ENCODE measurements around the gene DMKN.
"Not testable (repeated sequence)": the region's sequence is repeated elsewhere in the genome, so short reads cannot be mapped to it uniquely, and the experiment has no call there.

DMKN gene

GRCh38 chr19:35500611-35501010 lies 12.8 kb downstream of the DMKN start:
- in situ Hi-C loops (cut with MboI; ENCODE audit: low sequenced_read_pairs) = no loop called here

DNA sequence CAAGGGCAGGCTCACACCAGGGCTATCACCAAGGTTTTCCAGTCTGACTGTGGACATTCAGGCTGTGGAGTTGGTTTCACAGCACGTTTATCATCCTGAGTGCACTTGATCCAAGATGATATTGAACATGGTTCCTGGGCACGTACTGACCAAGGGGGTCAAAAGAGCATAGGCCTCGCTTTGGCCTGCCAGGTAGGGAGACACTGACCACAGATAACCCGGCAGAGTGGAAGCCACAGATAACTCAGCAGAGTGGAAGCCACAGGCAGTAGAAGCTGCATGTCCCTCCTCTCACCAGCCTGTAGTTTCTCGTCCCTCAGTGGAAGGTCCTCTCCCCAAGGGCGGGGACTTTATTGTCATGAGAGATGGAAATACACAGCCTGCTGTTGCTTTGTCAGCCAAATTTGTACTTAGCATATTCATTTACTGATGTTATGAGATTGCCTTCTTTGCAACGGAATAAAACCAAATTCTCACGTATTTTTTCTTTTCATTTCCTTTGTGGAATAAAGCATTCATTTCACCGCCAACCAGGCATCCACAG lies 14.4 kb downstream of the DMKN start:
- in situ Hi-C loops (cut with MboI; ENCODE audit: low sequenced_read_pairs) = no loop called here

DNA sequence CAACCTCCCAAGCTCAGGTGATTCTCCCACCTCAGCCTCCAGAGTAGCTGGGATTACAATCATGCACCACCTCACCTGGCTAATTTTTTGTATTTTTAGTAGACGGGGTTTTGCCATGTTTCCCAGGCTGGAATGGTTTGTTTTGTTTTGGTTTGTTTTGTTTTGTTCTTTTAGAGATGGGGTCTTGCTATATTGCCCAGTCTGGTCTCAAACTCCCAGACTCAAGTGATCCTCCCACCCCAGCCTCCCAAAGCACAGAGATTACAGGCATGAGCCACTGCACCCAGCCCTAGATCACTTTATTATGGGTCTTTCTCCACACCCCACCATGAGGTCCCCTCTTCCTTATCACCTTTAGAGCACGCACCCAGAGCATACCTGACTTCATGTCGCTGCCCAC lies 15.2 kb downstream of the DMKN start:
- in situ Hi-C loops (cut with MboI; ENCODE audit: low sequenced_read_pairs) = no loop called here

- in situ Hi-C loops (cut with MboI; ENCODE audit: low sequenced_read_pairs) = no loop called here
Measured at GRCh38 chr19:35497406-35497805, 16.0 kb downstream of the DMKN start.

GRCh38 chr19:35495107-35496064 lies 18.1 kb downstream of the DMKN start:
- in situ Hi-C loops (cut with MboI; ENCODE audit: low sequenced_read_pairs) = no loop called here

GRCh38 chr19:35493971-35494370 lies 19.5 kb downstream of the DMKN start:
- in situ Hi-C loops (cut with MboI; ENCODE audit: low sequenced_read_pairs) = no loop called here

DNA sequence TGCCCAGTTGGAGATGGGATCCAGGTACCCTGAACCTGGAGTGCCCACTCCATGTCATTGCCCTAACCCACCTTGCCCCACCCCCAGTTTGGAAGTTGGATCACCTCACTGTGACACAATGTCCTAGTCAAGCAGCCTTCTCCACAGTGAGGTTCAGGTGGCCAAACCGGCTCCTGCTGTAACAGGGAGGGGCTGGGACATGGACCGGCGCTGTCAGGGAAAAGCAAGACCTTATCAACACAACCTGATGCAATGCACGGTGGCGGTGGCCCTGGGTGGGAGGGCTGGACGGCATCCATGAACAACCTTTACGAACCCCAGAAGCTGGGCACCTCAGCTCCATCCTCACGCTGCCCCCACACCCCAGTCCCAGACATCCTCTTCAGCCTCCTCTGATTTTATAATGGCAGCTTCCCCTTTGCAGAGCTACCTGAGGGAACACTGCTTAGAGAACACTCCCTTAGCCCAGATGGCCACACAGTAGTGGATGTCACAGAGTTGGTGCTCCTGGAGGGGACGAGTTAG lies 21.6 kb downstream of the DMKN start:
- in situ Hi-C loops (cut with MboI; ENCODE audit: low sequenced_read_pairs) = no loop called here

DNA sequence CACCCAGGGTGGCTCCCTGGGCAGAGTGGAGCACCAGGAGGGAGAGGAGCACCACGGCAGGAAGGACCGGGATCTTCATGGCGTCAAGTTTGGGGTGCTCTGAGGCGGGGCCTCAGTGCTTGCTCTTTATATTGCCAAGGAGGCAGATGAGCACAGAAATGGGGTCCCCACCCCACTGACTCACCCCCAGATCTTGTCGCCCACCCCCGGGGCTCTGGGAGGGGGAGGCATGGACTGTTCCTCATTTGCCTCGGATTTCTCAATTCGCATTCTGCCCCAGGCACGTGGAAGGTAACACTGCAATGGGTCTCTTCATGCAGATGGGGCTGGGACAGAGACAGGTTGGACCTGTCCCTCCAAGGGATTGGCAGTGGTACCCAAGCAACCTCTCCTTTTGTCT lies 23.1 kb downstream of the DMKN start, which contains the start of gene KRTDAP:
Gene KRTDAP (minus strand): TSS at position 101 of the 400 bp plus-strand sequence. CDS start 22 bp downstream, at position 79.
- in situ Hi-C loops (cut with MboI; ENCODE audit: low sequenced_read_pairs) = no loop called here

DNA sequence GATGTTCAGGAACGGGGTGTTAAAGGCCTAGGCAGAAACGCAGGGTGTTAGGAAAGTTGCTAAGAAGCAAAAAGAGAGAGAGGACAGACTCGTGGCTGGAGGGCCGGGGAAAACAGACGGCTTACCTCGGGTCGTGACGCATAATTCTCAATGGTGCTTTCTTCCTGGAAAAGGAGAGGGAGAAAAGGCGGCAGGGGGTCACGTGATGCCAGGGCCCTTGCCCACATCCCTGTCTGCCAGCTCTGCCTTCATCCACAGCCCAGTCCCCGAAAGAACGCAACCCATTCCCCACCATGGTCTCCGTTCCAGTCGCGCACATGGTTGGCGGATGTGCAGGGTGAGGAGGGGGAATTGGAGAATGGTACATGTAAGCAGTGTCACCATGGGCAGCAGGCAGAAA lies 24.8 kb downstream of the DMKN start:
- in situ Hi-C loops (cut with MboI; ENCODE audit: low sequenced_read_pairs) = no loop called here

DNA sequence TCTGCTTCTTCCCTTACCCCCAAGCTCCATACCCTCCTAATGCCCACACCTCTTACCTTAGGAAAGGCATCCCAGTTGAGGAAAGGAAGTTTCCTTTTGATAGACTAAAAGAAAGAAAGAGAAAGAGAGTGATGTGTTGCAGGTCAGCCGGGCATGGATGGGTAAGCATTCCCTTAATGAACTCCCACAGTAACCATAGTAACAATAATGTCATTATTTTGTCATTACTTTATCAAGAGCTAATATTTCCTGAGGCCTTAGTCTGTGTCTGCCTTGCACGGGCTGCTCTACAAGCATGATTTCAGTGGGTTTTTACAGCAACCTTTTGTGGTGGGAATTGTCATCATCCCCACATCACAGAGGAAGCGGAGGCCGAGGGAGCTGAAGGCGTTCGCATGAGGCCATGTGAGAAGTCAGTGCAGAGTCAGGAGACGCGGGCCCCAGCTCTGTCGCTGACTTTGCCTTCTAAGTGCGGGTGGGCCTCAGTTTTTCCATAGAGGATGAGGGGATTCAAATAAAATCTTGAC lies 25.7 kb downstream of the DMKN start:
- in situ Hi-C loops (cut with MboI; ENCODE audit: low sequenced_read_pairs) = no loop called here

GRCh38 chr19:35486268-35486708 lies 27.2 kb downstream of the DMKN start:
- in situ Hi-C loops (cut with MboI; ENCODE audit: low sequenced_read_pairs) = no loop called here

DNA sequence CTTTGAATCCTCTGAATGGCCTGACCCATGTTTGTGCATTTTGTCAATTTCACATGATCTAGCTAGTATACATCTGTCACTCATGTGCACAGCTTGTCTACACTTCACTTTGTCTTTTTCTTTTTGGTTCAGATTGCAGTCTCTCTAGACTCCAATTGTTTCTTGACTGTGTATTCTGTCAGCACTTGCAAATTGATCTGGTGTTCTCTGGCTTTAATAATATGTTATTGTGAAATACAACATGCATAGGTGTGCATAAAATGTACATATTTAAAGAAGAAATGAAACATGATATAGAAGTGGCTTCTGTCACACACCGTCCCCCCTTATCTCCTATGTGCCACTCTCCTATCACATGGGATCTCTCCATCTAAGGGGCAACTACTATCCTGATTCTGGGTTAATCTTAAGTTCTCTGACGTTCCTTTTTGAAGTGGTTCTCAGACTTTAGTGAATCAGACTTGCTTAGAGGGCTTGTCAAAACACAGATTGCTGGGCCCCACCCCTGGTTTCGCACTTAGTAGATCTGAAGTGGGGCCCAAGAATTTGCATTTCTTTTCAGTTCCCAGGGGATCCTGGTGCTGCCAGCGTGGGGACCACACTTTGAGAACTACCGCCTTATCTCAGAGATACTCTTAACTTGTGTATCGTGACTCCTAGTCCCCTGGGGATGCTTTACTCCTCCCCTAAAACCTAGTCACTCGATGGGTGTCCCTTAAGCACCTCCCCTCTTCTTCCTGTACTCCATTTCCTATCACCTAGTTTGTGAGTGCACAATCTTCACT lies 29.0 kb downstream of the DMKN start:
- in situ Hi-C loops (cut with MboI; ENCODE audit: low sequenced_read_pairs) = no loop called here

DNA sequence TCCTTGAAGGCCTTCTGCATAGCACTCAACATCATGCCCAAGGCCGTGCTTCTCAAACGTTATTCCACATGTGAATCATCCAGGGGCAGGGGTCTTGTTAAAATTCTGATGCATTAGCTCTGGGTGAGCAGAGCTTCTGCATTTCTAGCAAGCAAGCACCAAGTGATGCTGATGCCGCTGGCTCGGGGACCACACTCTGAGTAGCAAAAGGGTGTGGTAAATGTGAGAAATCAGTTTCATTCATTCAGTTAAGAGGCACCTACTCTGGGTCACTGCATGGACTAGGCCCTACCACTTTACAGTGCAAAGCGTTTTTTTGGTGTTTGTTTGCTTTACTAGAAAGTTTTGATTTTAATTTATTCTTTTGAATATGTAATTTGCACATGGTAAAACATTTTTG lies 30.4 kb downstream of the DMKN start:
- in situ Hi-C loops (cut with MboI; ENCODE audit: low sequenced_read_pairs) = no loop called here

DNA sequence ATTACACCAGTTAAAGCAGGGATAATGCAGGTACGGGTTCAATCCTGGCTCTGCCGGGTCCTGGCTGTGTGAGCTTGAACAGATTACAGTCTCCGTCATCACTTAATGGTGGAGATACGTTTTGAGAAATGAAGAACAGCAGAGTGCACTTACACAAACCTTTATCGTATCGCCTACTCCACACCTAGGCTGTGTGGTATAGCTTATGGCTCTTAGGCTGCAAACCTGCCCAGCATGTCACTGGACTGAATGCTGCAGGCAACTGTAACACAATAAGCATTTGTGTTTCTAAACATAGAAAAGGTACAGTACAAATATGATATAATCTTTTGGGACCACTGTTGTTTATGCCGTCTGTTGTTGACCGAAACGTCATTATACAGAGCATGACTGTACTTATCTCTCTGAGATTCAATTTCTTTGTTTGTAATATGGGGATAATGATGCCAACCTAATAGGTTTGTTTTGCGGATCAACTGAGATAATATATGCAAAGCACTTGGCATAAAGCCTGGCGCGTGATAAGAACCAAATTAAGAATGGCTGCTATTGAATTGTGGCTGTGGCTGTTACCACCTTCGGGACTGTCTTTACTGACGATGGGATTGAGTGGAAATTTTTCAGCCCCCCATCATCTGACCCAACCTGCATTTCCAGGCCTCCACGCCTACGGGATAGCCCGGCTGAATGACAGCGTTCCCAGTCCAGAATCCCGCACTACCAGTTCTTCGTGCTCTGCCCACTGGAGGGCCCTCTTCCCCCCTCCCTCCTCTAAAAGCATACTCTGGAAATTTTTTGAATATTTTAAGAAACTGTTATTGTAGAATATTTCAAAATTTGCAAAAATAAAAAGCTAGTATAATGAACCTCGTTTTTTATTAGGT lies 34.4 kb downstream of the DMKN start:
- in situ Hi-C loops (cut with MboI; ENCODE audit: low sequenced_read_pairs) = no loop called here

GRCh38 chr19:35476149-35476548 lies 37.3 kb downstream of the DMKN start:
- in situ Hi-C loops (cut with MboI; ENCODE audit: low sequenced_read_pairs) = no loop called here

DNA sequence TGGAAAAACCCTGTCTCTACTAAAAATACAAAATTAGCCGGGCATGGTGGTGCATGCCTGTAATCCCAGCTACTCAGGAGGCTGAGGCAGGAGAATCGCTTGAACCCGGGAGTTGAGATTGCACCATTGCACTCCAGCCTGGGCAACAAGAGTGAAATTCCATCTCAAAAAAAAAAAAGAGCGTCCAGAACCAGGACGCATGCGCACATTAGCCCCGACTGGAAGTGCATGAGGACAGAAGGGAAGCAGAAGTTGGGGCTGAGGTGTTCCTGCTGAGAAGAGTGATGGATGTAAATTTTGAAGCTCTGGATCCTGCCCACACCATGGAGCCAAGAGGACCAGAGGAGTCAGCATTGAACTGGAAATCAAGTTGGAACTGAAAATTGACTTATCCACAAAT lies 38.9 kb downstream of the DMKN start:
- in situ Hi-C loops (cut with MboI; ENCODE audit: low sequenced_read_pairs) = not testable (repeated sequence)

GRCh38 chr19:35474104-35474503 lies 39.3 kb downstream of the DMKN start:
- in situ Hi-C loops (cut with MboI; ENCODE audit: low sequenced_read_pairs) = no loop called here

GRCh38 chr19:35471946-35472345 lies 41.5 kb downstream of the DMKN start:
- in situ Hi-C loops (cut with MboI; ENCODE audit: low sequenced_read_pairs) = no loop called here

DNA sequence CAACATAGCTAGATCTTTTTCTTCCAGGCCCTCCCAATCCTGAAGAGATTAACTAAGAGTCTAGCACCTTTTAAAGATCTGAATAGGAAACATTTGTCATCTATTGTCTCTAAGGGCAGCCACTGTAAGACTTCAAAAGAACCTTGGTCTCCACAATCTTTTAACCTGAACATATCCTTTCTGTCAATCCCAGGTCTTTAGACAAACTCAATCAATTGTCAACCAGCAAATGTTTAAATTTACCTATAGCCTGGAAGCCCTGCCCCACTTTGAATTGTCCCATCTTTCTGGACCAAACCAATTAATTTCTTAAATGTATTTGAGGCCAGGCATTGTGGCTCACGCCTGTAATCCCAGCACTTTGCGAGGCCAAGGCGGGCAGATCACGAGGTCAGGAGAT lies 42.4 kb downstream of the DMKN start:
- in situ Hi-C loops (cut with MboI; ENCODE audit: low sequenced_read_pairs) = not testable (repeated sequence)

- in situ Hi-C loops (cut with MboI; ENCODE audit: low sequenced_read_pairs) = no loop called here
Measured at GRCh38 chr19:35470128-35470527, 43.3 kb downstream of the DMKN start.

All from HL-60/S4 treated with retinoic acid at 250 ng/mL for 4 days and 3 days (cell line).